22Rv1 (cell line): ENCODE data around the gene MOB3B.

Experiments used
- H3K27ac ChIP-seq: fragments of 450-650 bp; 2 replicates; pipeline ENCODE4 v1.5.1; 2017
- CTCF ChIP-seq: fragments of 450-650 bp; IDR thresholded peaks from 2 replicates; pipeline ENCODE4 v1.5.1; 2017; ENCODE audit warnings: mild to moderate bottlenecking
- ZFX ChIP-seq: fragments of 450-650 bp; IDR thresholded peaks from 2 replicates; pipeline ENCODE4 v1.6.1; 2017; ENCODE audit warnings: antibody characterized with exemption, borderline replicate concordance

Gene MOB3B

GRCh38 chr9:27445688-27446087 lies 83.9 kb downstream of the MOB3B start:
- no peak overlapping the region for H3K27ac ChIP-seq
- TF ChIP-seq CTCF (no peak), ZFX (no peak)

DNA sequence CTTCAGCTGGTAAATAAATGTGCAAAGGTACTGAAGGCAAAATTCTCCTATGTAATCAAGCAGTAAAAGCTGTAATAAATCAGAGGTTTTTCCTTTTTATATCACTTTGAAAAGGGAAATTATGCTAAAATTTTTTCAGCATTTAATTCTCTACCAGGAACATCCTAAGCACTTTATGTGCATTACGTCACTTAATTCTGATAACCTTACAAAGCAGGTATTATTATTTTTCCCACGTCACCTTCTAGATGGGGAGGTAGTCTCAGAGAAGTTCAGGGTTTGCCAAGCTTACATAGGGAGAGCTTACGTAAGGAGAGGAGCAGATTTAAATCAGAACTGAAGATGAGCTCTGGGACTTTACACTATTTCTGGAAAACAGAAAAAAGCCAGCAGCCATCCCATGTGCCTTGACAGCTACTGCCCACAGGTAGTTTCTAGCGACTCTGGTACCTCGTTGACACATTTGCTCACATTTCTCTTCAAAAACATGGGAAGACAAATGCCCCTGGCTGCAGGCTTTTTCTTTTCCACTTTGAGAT lies 84.5 kb downstream of the MOB3B start:
- no peak for TF ChIP-seq ZFX
- TF ChIP-seq CTCF, result no peak
- H3K27ac ChIP-seq, result no peak overlapping the region

- no peak overlapping the region for H3K27ac ChIP-seq
- no peak for TF ChIP-seq CTCF
- TF ChIP-seq ZFX, result no peak
Measured at GRCh38 chr9:27442464-27442863, 87.2 kb downstream of the MOB3B start.

GRCh38 chr9:27441741-27442070 lies 87.9 kb downstream of the MOB3B start:
- TF ChIP-seq CTCF, result no peak
- H3K27ac ChIP-seq, result no peak overlapping the region

GRCh38 chr9:27440888-27441740 lies 88.5 kb downstream of the MOB3B start:
- TF ChIP-seq ZFX (no peak), CTCF (no peak)
- no peak overlapping the region for H3K27ac ChIP-seq

- H3K27ac ChIP-seq, result no peak overlapping the region
- TF ChIP-seq ZFX (no peak), CTCF (no peak)
Measured at GRCh38 chr9:27438522-27438921, 91.1 kb downstream of the MOB3B start.

DNA sequence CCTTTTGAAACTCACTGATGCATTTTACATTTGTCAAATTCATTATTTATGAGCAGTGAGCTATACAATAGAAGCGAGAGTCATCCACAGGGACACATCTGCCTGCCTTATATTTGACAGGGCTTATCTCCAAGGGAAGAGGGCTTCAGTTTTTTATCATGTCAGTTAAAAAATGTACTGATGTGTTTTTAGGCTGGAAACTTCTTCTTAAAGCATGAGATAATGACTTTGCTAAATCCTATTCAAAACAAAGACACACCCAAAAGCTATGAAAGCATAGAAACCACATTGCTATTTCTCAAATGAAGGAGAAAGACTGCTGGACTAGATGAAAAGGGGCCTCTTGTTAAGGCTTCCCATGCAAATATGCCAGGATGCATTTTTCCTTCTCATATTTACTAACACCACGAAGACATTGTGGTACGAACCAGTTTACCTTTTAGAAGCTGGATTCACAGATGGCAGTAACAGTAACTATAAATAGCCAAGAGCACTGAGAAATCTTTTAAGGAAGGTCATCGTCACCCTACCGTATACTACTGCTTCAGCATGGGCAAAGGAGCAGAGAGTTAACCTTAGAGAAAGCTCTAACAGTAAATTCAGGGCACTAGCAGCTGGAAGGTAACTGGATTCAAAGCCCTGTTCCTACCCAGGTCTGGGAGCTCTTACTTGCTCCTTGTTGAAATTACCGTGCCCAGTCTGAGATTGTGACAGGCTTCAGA lies 91.8 kb downstream of the MOB3B start:
- TF ChIP-seq ZFX (no peak), CTCF (no peak)
- H3K27ac ChIP-seq, result no peak overlapping the region
